HepG2 (cell line): ENCODE measurements around the gene HMGN1. TPM values are rescaled to one million over a fixed set of nuclear protein-coding genes. Genes with fewer than 3 reads are reported as not detected.

Experiments used
- ADNP ChIP-seq: sonication (generic); formaldehyde crosslinking; IDR thresholded peaks from 2 replicates; pipeline ENCODE4 v1.4.0; 2020; ENCODE audit warnings: missing genetic modification reagents
- CREB1 ChIP-seq, 2 experiments: fragments of 450-650 bp in 1 of 2; IDR thresholded peaks; 2 replicates each; pipeline ENCODE4 v1.6.1; 2016 to 2017; ENCODE audit warnings: control low read depth in 1 of 2, mild to moderate bottlenecking in 1 of 2, missing compliant biosample characterization in 1 of 2, missing genetic modification characterization in 1 of 2
- DMAP1 ChIP-seq: IDR thresholded peaks from 2 replicates; pipeline ENCODE4 v1.6.1; 2016
- DNMT3B ChIP-seq: conservative IDR thresholded peaks from 2 replicates; pipeline ENCODE4 v1.6.1; 2016; ENCODE audit warnings: missing biosample characterization, control low read depth
- FOXC1 ChIP-seq: sonication (generic); formaldehyde crosslinking; IDR thresholded peaks from 2 replicates; pipeline ENCODE4 v1.8.0; 2022; ENCODE audit warnings: mild to moderate bottlenecking, missing genetic modification reagents, borderline replicate concordance
- HIVEP1 ChIP-seq: sonication (generic); formaldehyde crosslinking; IDR thresholded peaks from 2 replicates; pipeline ENCODE4 v1.4.0; 2020; ENCODE audit warnings: mild to moderate bottlenecking, missing genetic modification reagents
- HMG20B ChIP-seq: conservative IDR thresholded peaks from 2 replicates; pipeline ENCODE4 v1.6.1; 2016; ENCODE audit warnings: missing genetic modification reagents, missing compliant biosample characterization
- HMGA1 ChIP-seq: sonication (generic); formaldehyde crosslinking; conservative IDR thresholded peaks from 2 replicates; pipeline ENCODE4 v1.4.0; 2020; ENCODE audit warnings: missing genetic modification reagents
- KMT2A ChIP-seq: sonication (generic); formaldehyde crosslinking; IDR thresholded peaks from 2 replicates; pipeline ENCODE4 v1.4.0; 2020; ENCODE audit warnings: missing genetic modification reagents
- POLR2AphosphoS5 ChIP-seq: IDR thresholded peaks from 2 replicates; pipeline ENCODE4 v1.6.1; 2012; ENCODE audit warnings: low read depth, low read length
- PRPF4 ChIP-seq: fragments of 200-400 bp; formaldehyde crosslinking; IDR thresholded peaks from 2 replicates; pipeline ENCODE4 v1.6.1; 2016; ENCODE audit warnings: low read length, low read depth; ENCODE audit not compliant: poor library complexity, severe bottlenecking
- SMAD9 ChIP-seq: sonication (generic); formaldehyde crosslinking; IDR thresholded peaks from 2 replicates; pipeline ENCODE4 v1.5.1; 2020; ENCODE audit warnings: mild to moderate bottlenecking, missing genetic modification reagents
- YY1 ChIP-seq: IDR thresholded peaks from 2 replicates; pipeline ENCODE4 v1.6.1; 2011; ENCODE audit warnings: low read length, low read depth, moderate library complexity, mild to moderate bottlenecking; ENCODE audit not compliant: insufficient read depth, insufficient replicate concordance
- ZBTB38 ChIP-seq: sonication (generic); formaldehyde crosslinking; IDR thresholded peaks from 2 replicates; pipeline ENCODE4 v1.5.1; 2020; ENCODE audit warnings: mild to moderate bottlenecking, missing genetic modification reagents
- ZFX ChIP-seq: sonication (generic); formaldehyde crosslinking; IDR thresholded peaks from 2 replicates; pipeline ENCODE4 v1.4.0; 2020; ENCODE audit warnings: mild to moderate bottlenecking, low read depth, missing genetic modification reagents, moderate library complexity
- ZMAT3 ChIP-seq: sonication (generic); formaldehyde crosslinking; conservative IDR thresholded peaks from 2 replicates; pipeline ENCODE4 v1.7.0; 2021; ENCODE audit warnings: missing genetic modification reagents
- ZNF30 ChIP-seq: sonication (generic); formaldehyde crosslinking; IDR thresholded peaks from 2 replicates; pipeline ENCODE4 v1.5.0; 2020; ENCODE audit warnings: mild to moderate bottlenecking, missing genetic modification reagents
- ZNF556 ChIP-seq: sonication (generic); formaldehyde crosslinking; IDR thresholded peaks from 2 replicates; pipeline ENCODE4 v1.4.0; 2020; ENCODE audit warnings: mild to moderate bottlenecking, missing genetic modification reagents, borderline replicate concordance
- ZNF605 ChIP-seq: sonication (generic); formaldehyde crosslinking; IDR thresholded peaks from 2 replicates; pipeline ENCODE4 v1.8.0; 2022; ENCODE audit warnings: mild to moderate bottlenecking, missing genetic modification reagents
- polyA plus RNA-seq, 8 experiments: library from polyadenylated mRNA; depleted of rRNA in 3 of 8; stranded (reverse) in 7 of 8; unstranded in 1 of 8; fragments of >200 nt; fragmentation: Illumina TruSeq in 4 of 8; extraction: Trizol in 4 of 8; gene quantifications; 2 replicates each; pipeline versions ENCODE4 v1.2.1 to v1.2.3, GENCODE V29; 2011 to 2016; ENCODE audit warnings: low read depth in 4 of 8, missing spikeins in 1 of 8, mixed read lengths in 1 of 8; ENCODE audit not compliant: insufficient read depth in 1 of 8
- total RNA-seq, 5 experiments: library from RNA; depleted of rRNA; stranded (reverse); fragments of >200 nt; fragmentation: Illumina TruSeq; extraction: Trizol; gene quantifications; 2 replicates each; pipeline ENCODE4 v1.2.3, GENCODE V29; 2016; ENCODE audit warnings: low read depth in 1 of 5
- TF ChIP-seq, protein P1 (sequence below): sonication (generic); formaldehyde crosslinking; IDR thresholded peaks from 2 replicates; pipeline ENCODE4 v1.5.0; 2020; ENCODE audit warnings: mild to moderate bottlenecking, missing genetic modification reagents, moderate library complexity
- TF ChIP-seq, protein P2 (sequence below): sonication (generic); formaldehyde crosslinking; IDR thresholded peaks from 2 replicates; pipeline ENCODE4 v1.4.0; 2020; ENCODE audit warnings: mild to moderate bottlenecking, missing genetic modification reagents
- TF ChIP-seq, protein P3 (sequence below): conservative IDR thresholded peaks from 2 replicates; pipeline ENCODE4 v1.6.1; 2018; ENCODE audit warnings: missing genetic modification reagents

HMGN1 gene
- total and polyA plus RNA-seq, 2 of the 13 experiments (the other 11 are each of a cell fraction or from before 2014, with no cell fraction given), result 104 to 286 TPM

DNA sequence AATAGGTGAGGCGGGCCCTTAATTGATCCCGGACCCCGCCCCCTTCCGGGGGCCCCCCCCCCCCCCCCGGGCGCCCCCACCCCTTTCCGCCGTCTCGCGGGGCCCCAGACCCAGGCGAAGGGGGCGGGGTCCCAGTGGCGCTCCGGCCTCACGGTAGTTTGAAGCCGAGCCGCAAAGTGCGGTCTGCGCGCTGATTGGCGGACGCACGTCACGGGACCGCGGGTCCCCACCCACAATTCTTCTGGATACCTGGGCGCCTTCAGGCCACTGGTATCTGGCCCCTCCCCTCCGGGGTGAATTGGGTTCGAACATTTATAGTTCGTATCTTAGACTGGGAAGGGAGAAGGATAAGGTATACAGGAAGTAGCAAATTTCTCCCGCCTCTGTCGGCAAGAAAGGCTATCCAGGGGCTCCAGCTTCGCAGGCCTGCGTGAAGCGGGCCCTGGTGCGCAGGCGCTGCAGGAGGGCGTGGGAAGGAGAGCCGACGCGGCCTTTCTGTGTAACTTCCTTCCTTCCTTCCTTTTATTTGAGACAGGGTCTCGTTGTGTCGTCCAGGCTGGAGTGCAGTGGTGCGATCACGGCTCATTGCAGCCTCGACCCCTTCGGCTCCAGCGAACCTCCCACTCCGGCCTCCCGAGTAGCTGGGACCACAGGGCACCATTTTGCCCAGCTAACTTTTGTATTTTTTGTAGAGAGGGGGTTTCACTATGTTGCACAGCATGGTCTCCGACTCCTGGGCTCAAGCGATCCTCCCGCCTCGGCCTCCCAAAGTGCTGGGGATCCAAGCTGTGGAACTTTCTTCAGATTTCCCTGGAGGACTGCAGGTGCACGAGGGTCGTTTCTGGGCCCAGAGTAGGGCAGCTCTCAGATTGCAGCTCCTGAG is 564 bp upstream of the HMGN1 start (continued):
- TF ChIP-seq, protein P1, sequence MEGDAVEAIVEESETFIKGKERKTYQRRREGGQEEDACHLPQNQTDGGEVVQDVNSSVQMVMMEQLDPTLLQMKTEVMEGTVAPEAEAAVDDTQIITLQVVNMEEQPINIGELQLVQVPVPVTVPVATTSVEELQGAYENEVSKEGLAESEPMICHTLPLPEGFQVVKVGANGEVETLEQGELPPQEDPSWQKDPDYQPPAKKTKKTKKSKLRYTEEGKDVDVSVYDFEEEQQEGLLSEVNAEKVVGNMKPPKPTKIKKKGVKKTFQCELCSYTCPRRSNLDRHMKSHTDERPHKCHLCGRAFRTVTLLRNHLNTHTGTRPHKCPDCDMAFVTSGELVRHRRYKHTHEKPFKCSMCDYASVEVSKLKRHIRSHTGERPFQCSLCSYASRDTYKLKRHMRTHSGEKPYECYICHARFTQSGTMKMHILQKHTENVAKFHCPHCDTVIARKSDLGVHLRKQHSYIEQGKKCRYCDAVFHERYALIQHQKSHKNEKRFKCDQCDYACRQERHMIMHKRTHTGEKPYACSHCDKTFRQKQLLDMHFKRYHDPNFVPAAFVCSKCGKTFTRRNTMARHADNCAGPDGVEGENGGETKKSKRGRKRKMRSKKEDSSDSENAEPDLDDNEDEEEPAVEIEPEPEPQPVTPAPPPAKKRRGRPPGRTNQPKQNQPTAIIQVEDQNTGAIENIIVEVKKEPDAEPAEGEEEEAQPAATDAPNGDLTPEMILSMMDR (CRISPR knock-in tag), result no peak
- no peak for TF ChIP-seq SMAD9
- TF ChIP-seq CREB1 (IDR thresholded peaks at IDR 0.05), result no peak
- 0 out of 2 replicates have a peak, but pooled peaks have one; percentile 22 for TF ChIP-seq CREB1 (CRISPR knock-in tag; IDR thresholded peaks at IDR 0.05)
- TF ChIP-seq HIVEP1 (CRISPR knock-in tag), result 0 out of 2 replicates have a peak, but pooled peaks have one; percentile 5
- TF ChIP-seq ZNF30 (CRISPR knock-in tag), result no peak
- TF ChIP-seq POLR2AphosphoS5, result peak; percentile 86
- TF ChIP-seq, protein P2, sequence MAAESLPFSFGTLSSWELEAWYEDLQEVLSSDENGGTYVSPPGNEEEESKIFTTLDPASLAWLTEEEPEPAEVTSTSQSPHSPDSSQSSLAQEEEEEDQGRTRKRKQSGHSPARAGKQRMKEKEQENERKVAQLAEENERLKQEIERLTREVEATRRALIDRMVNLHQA, result no peak
- TF ChIP-seq DNMT3B (CRISPR knock-in tag), result 0 out of 2 replicates have a peak, but pooled peaks have one; percentile 42
- TF ChIP-seq, protein P3, sequence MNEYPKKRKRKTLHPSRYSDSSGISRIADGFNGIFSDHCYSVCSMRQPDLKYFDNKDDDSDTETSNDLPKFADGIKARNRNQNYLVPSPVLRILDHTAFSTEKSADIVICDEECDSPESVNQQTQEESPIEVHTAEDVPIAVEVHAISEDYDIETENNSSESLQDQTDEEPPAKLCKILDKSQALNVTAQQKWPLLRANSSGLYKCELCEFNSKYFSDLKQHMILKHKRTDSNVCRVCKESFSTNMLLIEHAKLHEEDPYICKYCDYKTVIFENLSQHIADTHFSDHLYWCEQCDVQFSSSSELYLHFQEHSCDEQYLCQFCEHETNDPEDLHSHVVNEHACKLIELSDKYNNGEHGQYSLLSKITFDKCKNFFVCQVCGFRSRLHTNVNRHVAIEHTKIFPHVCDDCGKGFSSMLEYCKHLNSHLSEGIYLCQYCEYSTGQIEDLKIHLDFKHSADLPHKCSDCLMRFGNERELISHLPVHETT (CRISPR knock-in tag), result peak; percentile 2; the same call in 1 of the 2 replicates
- TF ChIP-seq HMG20B (CRISPR knock-in tag), result 0 out of 2 replicates have a peak, but pooled peaks have one; percentile 24
- peak; percentile 82 for TF ChIP-seq ZNF605 (CRISPR knock-in tag)
- peak; percentile 71; the same call in 1 of the 2 replicates for TF ChIP-seq DMAP1 (CRISPR knock-in tag)
- 0 out of 2 replicates have a peak, but pooled peaks have one; percentile 42 for TF ChIP-seq KMT2A (CRISPR knock-in tag)
- TF ChIP-seq ZNF556, result no peak
- TF ChIP-seq HMGA1 (CRISPR knock-in tag), result no peak
- TF ChIP-seq FOXC1, result no peak
- TF ChIP-seq PRPF4, result no peak
- no peak for TF ChIP-seq ADNP (CRISPR knock-in tag)
- TF ChIP-seq ZMAT3 (CRISPR knock-in tag), result peak; percentile 47
- TF ChIP-seq ZFX (CRISPR knock-in tag), result peak; percentile 92
- 0 out of 2 replicates have a peak, but pooled peaks have one; percentile 30 for TF ChIP-seq ZBTB38 (CRISPR knock-in tag)
- TF ChIP-seq YY1, result peak; percentile 48
